NCI-H128 (cell line): ENCODE results near the gene HACD2.

Source experiments
- DNase-seq: peaks from one replicate; lab custom pipeline; 2025; ENCODE audit not compliant: unreplicated experiment; lab: John Stamatoyannopoulos, UW

The HACD2 gene

DNA sequence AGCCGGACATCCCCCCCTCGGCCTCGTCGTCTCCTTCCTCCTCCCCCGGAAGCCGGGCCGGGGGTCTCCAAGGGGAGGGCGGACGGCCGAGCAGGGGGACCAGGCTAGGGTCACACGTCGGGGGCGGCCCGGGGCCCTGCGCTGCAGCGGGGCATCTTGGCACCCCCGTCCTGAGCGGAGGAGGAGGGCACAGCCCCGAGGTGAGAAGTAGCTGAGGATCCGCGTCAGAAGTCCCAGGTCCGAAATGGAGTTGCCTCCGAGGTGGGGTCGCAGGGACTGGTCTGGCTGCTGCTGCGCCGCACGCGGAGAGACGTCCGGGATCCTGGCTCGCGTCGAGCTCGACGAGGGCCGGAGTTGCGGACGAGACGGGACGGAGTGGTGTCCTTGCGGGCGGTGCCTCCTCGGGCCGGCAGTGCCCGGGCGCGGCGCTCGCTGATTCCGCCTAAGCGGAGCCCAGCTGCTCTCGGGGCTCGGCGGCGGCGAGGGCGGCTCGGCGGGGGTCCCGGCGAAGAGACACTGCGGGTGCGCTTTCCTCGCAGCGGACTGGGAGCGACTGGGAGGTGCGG, 136.2 kb downstream of the HACD2 start, which contains the start of gene ADCY5:
Gene ADCY5, minus strand, starts transcription at position 555 of the 566 bp plus-strand sequence. Its CDS starts 545 bp downstream, at position 10.
- no peak for DNase-seq

DNA sequence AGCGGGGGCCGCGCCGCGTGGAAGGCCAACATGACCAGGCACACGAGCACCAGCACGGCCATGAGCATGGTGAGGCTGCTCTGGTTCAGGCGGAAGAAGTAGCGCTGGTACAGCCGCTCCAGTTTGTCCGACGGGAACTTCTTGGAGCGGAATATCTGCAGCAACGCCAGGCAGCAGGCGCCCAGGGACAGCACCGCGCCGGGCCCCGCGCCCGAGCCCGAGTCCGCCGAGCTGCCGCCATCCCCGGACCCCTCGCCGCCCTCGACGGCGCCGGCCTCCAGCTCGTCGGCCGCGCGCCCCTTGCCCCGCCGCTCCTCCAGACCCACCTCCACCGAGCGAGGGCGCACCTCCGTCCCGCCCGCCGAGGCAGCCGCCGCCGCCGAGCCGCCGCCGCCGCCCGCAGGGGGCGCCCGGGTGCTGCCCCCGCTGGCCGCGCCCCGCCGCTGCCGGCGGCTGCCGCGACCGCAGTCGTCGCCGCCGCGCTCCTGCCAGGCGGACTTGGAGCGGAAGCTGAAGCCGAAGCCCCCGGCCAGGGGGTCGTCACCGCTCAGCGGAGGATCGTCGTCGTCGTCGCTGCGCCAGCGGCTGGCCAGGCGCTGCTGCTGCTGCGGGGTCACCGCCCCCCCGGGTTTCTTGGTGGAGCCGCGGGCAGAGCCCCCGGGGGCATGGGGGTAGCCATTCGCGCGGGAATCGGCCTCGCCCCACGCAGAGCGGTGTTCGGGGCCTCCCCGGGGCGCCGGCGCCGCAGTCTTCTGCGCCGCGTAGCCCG, 136.9 kb downstream of the HACD2 start:
- no peak for DNase-seq

- no peak for DNase-seq
These were observed 137.5 kb downstream of the HACD2 start for GRCh38 chr3:123447416-123447748.

GRCh38 chr3:123446610-123447109, 138.2 kb downstream of the HACD2 start:
- DNase-seq = no peak

- DNase-seq = no peak
These were observed 138.6 kb downstream of the HACD2 start for GRCh38 chr3:123446210-123446609.

GRCh38 chr3:123445702-123446101, 139.2 kb downstream of the HACD2 start:
- DNase-seq = no peak

GRCh38 chr3:123444744-123445143, 140.1 kb downstream of the HACD2 start:
- DNase-seq = no peak

- no peak for DNase-seq
These were observed 140.8 kb downstream of the HACD2 start for GRCh38 chr3:123444023-123444422.

- DNase-seq = no peak
These were observed 141.9 kb downstream of the HACD2 start for GRCh38 chr3:123442908-123443307.

- no peak for DNase-seq
These were observed 142.7 kb downstream of the HACD2 start for GRCh38 chr3:123442125-123442524.
